Brain microvascular endothelial cell (primary cell): ENCODE results near the gene PDGFC.

Experiments
- DNase-seq: peaks from one replicate; pipeline ENCODE4 v3.0.0-alpha.2; 2020
- H3K27ac ChIP-seq: fragments of 250-450 bp; sonication (Bioruptor Pico); 2 replicates; pipeline ENCODE4 v1.5.1; 2020; ENCODE audit warnings: mild to moderate bottlenecking, moderate library complexity
- H3K27me3 ChIP-seq: fragments of 250-450 bp; sonication (Bioruptor Pico); replicated peaks from 2 replicates; pipeline ENCODE4 v1.5.1; 2020; ENCODE audit warnings: mild to moderate bottlenecking
- H3K36me3 ChIP-seq: fragments of 250-450 bp; sonication (Bioruptor Pico); replicated peaks from 2 replicates; pipeline ENCODE4 v1.5.1; 2020; ENCODE audit warnings: mild to moderate bottlenecking
- H3K4me3 ChIP-seq: 2 replicates; pipeline ENCODE4 v1.5.1; 2011; ENCODE audit warnings: low read depth, mild to moderate bottlenecking, control low read depth, low read length, moderate library complexity
- in situ Hi-C: cut with HindIII; loops from 2 replicates; pipeline ENCODE4 v1.10.0; 2017; ENCODE audit warnings: low sequenced_read_pairs, low pct_ligation_motif_present
- TF ChIP-seq, protein P1 (sequence below): IDR thresholded peaks from 2 replicates; pipeline ENCODE4 v1.5.1; 2011; ENCODE audit warnings: low read depth, mild to moderate bottlenecking, moderate library complexity, low read length, control low read depth, inconsistent platforms; ENCODE audit errors: missing control alignments

Gene PDGFC

DNA sequence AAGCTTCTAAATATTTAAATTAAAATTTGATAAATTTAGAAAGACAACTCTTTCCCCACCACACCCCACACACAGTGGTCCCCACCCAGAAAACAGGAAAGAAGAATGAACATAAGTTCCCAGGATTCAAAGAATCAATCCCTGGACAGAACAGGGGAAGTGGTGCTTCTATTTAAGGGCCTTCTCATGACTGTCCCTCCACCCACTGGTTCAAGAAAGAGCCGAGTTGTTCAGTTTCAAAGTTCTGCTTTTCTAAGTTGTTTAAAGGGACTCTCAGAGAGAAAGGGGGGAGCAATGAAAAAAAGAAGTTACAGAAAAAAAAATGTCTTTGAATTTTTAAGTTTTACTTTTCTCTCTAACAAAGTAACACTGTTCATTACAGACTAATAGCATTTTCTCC lies 195.8 kb downstream of the PDGFC start:
- H3K27me3 ChIP-seq: no peaks in the 10 kb centered on the region
- H3K36me3 ChIP-seq: no peaks in the 10 kb centered on the region
- H3K4me3 ChIP-seq: no peak overlapping the region
- peak overlapping the region; percentile 94 for H3K27ac ChIP-seq
- DNase-seq: no peak
- TF ChIP-seq, protein P1, sequence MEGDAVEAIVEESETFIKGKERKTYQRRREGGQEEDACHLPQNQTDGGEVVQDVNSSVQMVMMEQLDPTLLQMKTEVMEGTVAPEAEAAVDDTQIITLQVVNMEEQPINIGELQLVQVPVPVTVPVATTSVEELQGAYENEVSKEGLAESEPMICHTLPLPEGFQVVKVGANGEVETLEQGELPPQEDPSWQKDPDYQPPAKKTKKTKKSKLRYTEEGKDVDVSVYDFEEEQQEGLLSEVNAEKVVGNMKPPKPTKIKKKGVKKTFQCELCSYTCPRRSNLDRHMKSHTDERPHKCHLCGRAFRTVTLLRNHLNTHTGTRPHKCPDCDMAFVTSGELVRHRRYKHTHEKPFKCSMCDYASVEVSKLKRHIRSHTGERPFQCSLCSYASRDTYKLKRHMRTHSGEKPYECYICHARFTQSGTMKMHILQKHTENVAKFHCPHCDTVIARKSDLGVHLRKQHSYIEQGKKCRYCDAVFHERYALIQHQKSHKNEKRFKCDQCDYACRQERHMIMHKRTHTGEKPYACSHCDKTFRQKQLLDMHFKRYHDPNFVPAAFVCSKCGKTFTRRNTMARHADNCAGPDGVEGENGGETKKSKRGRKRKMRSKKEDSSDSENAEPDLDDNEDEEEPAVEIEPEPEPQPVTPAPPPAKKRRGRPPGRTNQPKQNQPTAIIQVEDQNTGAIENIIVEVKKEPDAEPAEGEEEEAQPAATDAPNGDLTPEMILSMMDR: no peak
- in situ Hi-C loops: loop anchor here (25.0 kb wide), 1 partner anchor 186 kb away; the partner anchor contains the start of gene PDGFC

DNA sequence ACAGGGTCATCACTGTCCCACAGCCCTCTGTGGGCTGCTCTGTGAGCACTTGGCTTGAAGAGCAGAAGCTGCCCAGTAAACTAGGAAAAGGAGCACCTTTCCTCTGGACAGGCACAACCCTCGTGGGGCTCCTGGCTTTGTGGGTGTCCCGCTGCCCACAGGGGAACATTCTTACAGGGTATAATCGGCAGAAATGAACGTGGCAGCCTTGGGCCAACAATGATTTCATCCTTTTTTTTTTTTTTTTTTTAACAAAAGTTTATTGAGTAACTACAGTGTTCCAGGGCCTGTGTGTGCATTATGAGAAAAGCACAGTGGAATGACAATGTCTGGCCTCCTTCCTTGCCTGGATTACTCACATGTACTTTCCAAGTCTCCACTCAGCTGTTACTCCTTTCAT lies 197.2 kb downstream of the PDGFC start:
- in situ Hi-C loops: no loop called here
- Histone ChIP-seq H3K36me3 (no peaks in the 10 kb centered on the region), H3K27ac (peak overlapping the region; percentile 94), H3K27me3 (no peaks in the 10 kb centered on the region), H3K4me3 (peak overlapping the region; percentile 22)
- TF ChIP-seq, protein P1: no peak
- DNase-seq: peak; percentile 90

DNA sequence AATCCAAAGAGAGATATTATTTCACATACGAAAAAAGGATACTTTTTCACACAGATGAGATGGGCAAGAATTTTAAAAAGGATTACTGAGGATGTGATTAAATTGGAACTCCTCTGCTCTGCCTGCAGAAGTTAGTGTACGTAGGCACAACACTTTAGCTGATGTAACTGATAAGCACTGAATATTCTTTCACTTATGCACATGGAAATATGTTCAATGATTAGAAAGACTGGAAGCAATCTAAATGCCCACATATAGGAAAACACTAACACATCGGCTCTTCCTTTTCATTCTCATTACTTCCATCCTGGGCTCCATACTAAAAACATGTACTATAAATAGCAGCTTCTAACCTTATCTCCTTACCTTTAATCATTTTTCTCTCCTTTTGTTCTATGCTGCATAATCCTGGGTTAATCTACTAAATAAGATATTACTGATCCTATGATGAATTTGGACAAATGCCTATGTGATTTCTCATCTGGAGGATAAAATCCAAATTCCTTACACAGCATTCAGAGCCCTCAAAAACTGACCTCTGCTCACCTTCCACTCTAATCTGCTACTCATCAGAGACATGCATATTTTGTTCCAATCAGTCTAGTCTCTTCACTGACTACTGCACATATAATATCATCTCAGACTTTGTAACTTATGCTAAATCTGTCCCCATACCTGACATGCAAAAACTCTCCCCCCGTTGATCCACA lies 197.8 kb downstream of the PDGFC start:
- Histone ChIP-seq H3K27ac (peak overlapping the region; percentile 94), H3K27me3 (no peaks in the 10 kb centered on the region), H3K4me3 (peak overlapping the region; percentile 22), H3K36me3 (no peaks in the 10 kb centered on the region)
- in situ Hi-C loops: no loop called here
- TF ChIP-seq, protein P1: no peak
- peak; percentile 54 for DNase-seq

DNA sequence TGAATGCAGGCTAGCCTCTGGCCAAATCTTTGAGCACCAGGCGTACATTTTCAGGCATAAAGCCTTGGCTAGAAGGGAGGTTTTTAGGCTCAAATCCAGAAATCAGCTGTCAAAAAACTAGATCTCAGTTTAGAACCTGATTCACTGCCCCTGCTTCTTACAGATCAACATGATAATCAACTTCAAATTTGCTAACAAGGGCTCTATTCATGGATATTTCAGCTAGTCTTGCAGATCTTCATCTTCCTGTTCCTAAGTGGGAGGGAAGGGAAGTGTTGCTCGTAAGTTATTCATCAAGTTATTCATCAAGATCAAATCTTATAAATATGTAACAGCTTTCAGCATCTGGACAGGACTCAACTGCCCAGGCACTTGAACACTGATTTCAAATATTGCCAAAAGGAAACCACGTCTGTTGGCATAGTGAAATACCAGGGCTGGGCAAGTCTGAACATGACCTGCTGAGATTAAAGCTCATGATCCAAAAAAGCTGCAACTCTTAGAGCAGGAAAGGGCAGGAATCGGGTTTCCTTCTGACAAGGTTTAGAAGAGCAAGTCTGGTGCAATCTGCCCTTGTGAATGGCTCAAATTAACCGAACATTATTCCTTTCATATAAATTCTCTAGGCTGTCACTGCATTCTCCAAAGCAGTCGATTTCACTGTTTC lies 200.3 kb downstream of the PDGFC start:
- peak; percentile 28 for DNase-seq
- peak overlapping the region; percentile 1 for H3K27ac ChIP-seq
- TF ChIP-seq, protein P1: no peak
- in situ Hi-C loops: no loop called here
- no peaks in the 10 kb centered on the region for H3K36me3 ChIP-seq
- H3K27me3 ChIP-seq: no peaks in the 10 kb centered on the region
- no peak overlapping the region for H3K4me3 ChIP-seq

DNA sequence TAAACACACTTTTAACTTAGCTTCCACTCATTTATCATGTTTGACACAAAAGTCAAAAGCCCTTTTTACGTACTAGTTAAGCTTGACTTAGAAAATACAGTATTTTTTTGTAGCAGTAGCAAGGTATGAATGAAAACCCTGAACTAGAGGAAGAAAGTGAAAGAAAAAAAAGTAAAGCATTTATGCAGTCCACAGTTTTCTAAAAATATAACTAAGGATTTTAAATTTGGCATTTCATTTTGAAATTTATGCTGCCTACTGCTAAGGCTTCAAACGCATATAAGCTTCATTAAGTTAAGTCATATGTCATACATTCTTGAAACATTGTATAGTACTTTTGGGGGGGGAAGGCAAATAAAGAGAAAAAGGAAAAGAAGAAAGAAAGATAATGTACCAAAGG lies 201.5 kb downstream of the PDGFC start:
- in situ Hi-C loops: no loop called here
- no peak overlapping the region for H3K4me3 ChIP-seq
- DNase-seq: no peak
- no peaks in the 10 kb centered on the region for H3K27me3 ChIP-seq
- no peak overlapping the region for H3K27ac ChIP-seq
- TF ChIP-seq, protein P1: no peak
- no peaks in the 10 kb centered on the region for H3K36me3 ChIP-seq
